ENCODE results near the gene CLDN2. TPM values are rescaled to one million over a fixed set of nuclear protein-coding genes. Genes with fewer than 3 reads are reported as not detected.

CLDN2 gene
- total and polyA plus RNA-seq, 10 of the 15 experiments (the other 5 are each of a cell fraction or from before 2014, with no cell fraction given) = 0.06 TPM; not detected in 9

- ATAC-seq = no peak
- FAIRE-seq = no peak
- CTCF ChIA-PET = no interaction called here
Observed at GRCh38 chrX:106940068-106940467, 19.9 kb downstream of the CLDN2 start.

GRCh38 chrX:106946464-106946863, 26.3 kb downstream of the CLDN2 start:
- no peak overlapping the region for H3K4me3 ChIP-seq
- in situ Hi-C loops (cut with MboI) = no loop called here
- no peaks in the 10 kb centered on the region; a peak in 1 of 4 replicates for H3K27me3 ChIP-seq (replicated peaks in 1 of 2; ENCODE audit: control insufficient read depth in 2 of 2, insufficient read depth in 2 of 2, low read length in 1 of 2)
- 60% methylated on average over 3 of the region's 3 CpGs for WGBS (ENCODE audit: insufficient coverage, insufficient replicate concordance, low lambda C conversion rate, missing lambda C conversion rate)
- no peaks in the 10 kb centered on the region for H3K9me3 ChIP-seq (replicated peaks; ENCODE audit: control insufficient read depth, insufficient read depth, low read length)
- no peak overlapping the region for H3K9ac ChIP-seq (ENCODE audit: control insufficient read depth, insufficient read depth, low read length)
- H3K36me3 ChIP-seq (ENCODE audit: control insufficient read depth in 2 of 2, insufficient read depth in 2 of 2, low read length in 1 of 2) = no peaks in the 10 kb centered on the region
- no peak for ATAC-seq
- no TSS peak for BruUV-seq (replicated peaks)
- H2AFZ ChIP-seq (ENCODE audit: control insufficient read depth, low read depth, low read length) = no peak overlapping the region
- no peaks in the 10 kb centered on the region for H4K20me1 ChIP-seq (ENCODE audit: control insufficient read depth, insufficient read depth)
- FAIRE-seq = no peak
- intact Hi-C loops (cut with micrococcal nuclease; ENCODE audit: unreplicated experiment) = no loop called here
- ChIA-PET RAD21 (ENCODE audit: unreplicated experiment) (no interaction called here), SMC1A (ENCODE audit: uncharacterized antibody, unreplicated experiment) (no interaction called here), CTCF (no interaction called here), POLR2A (interaction anchor here (0.6 kb wide), 1 partner anchor 12 kb away, joined by 3 read pairs; no protein-coding TSS in a partner anchor)
- TF ChIP-seq CREB1 (IDR thresholded peaks at IDR 0.05; ENCODE audit: low read depth) (no peak), STAT1 (conservative IDR thresholded peaks at IDR 0.05) (no peak), EZH2 (IDR thresholded peaks at IDR 0.05; ENCODE audit: borderline replicate concordance, control insufficient read depth, low read depth, low read length) (no peak), NR2C2 (IDR thresholded peaks at IDR 0.05; ENCODE audit: borderline replicate concordance, control insufficient read depth, insufficient read length, low read depth) (no peak), POU2F2 (IDR thresholded peaks at IDR 0.05; ENCODE audit: borderline replicate concordance, low read depth, low read length) (no peak), HDAC2 (IDR thresholded peaks at IDR 0.05) (no peak), CEBPB (IDR thresholded peaks at IDR 0.05; ENCODE audit: borderline replicate concordance in 1 of 2, low read depth in 2 of 2, low read length in 2 of 2) (no peak), ZNF384 (IDR thresholded peaks at IDR 0.05; ENCODE audit: borderline replicate concordance, low read depth, low read length) (no peak)
- no peak for DNase-seq (ENCODE audit: low read depth, low spot score)
- no peak overlapping the region for H3K27ac ChIP-seq (ENCODE audit: control insufficient read depth, insufficient read depth)
- no peaks in the 10 kb centered on the region for H3K4me1 ChIP-seq (ENCODE audit: control insufficient read depth, insufficient read depth, low read length)
- H3K79me2 ChIP-seq (ENCODE audit: control insufficient read depth, insufficient read depth, low read length) = no peaks in the 10 kb centered on the region
- H3K4me2 ChIP-seq (ENCODE audit: control insufficient read depth, insufficient read depth) = no peak overlapping the region

More at GRCh38 chrX:106940068-106940467, 19.9 kb downstream of the CLDN2 start:
- Histone ChIP-seq H3K9me3 (replicated peaks; ENCODE audit: control insufficient read depth, insufficient read depth, low read length) (no peaks in the 10 kb centered on the region), H3K4me1 (ENCODE audit: control insufficient read depth, insufficient read depth, low read length) (no peaks in the 10 kb centered on the region), H3K4me2 (ENCODE audit: control insufficient read depth, insufficient read depth) (no peak overlapping the region), H2AFZ (ENCODE audit: control insufficient read depth, low read depth, low read length) (no peak overlapping the region), H3K79me2 (ENCODE audit: control insufficient read depth, insufficient read depth, low read length) (no peaks in the 10 kb centered on the region), H3K4me3 (no peak overlapping the region), H4K20me1 (ENCODE audit: control insufficient read depth, insufficient read depth) (no peaks in the 10 kb centered on the region), H3K27me3 (replicated peaks in 1 of 2; ENCODE audit: control insufficient read depth in 2 of 2, insufficient read depth in 2 of 2, low read length in 1 of 2) (no peaks in the 10 kb centered on the region; a peak in 1 of 4 replicates), H3K9ac (ENCODE audit: control insufficient read depth, insufficient read depth, low read length) (no peak overlapping the region), H3K36me3 (ENCODE audit: control insufficient read depth in 2 of 2, insufficient read depth in 2 of 2, low read length in 1 of 2) (no peaks in the 10 kb centered on the region), H3K27ac (ENCODE audit: control insufficient read depth, insufficient read depth) (no peak overlapping the region)
- DNase-seq (ENCODE audit: low read depth, low spot score) = no peak
- intact Hi-C loops (cut with micrococcal nuclease; ENCODE audit: unreplicated experiment) (no loop called here), in situ Hi-C loops (cut with MboI) (no loop called here)
- no peak for TF ChIP-seq GABPA (IDR thresholded peaks at IDR 0.05; ENCODE audit: low read depth)
- TF ChIP-seq MTA3 (IDR thresholded peaks at IDR 0.05; ENCODE audit: borderline replicate concordance, low read length) = no peak
- no peak for TF ChIP-seq NRF1 (conservative IDR thresholded peaks at IDR 0.05; ENCODE audit: low read depth, low read length)
- TF ChIP-seq SMARCA5 (IDR thresholded peaks at IDR 0.05) = no peak
- TF ChIP-seq IRF3 (IDR thresholded peaks at IDR 0.05) = no peak
- RAD21 ChIA-PET (ENCODE audit: unreplicated experiment) = no interaction called here
- WGBS (ENCODE audit: insufficient coverage, insufficient replicate concordance, low lambda C conversion rate, missing lambda C conversion rate) = 38% methylated on average over 1 of the region's 1 CpG
- SMC1A ChIA-PET (ENCODE audit: uncharacterized antibody, unreplicated experiment) = no interaction called here
- POLR2A ChIA-PET = no interaction called here
- BruUV-seq (replicated peaks) = no TSS peak
